OCI-LY7 (cell line): ENCODE measurements around the gene PLEKHH1. TPM values are rescaled to one million over a fixed set of nuclear protein-coding genes. Genes with fewer than 3 reads are reported as not detected.

ENCODE experiments used
- small RNA-seq: library from RNA; depleted of rRNA; stranded (forward); fragments of <200 nt; gene quantifications from one replicate; pipeline ENCODE3, GENCODE V24; 2014
- total RNA-seq, 2 experiments: library from RNA; depleted of rRNA in 1 of 2; stranded (reverse); fragments of >200 nt in 1 of 2; shearing (Covaris generic) in 1 of 2; gene quantifications; 2 replicates each; pipeline ENCODE4 v1.2.3, GENCODE V29; 2014 to 2022

PLEKHH1 gene
- total RNA-seq, 2 experiments from 2014 or later: not detected

Small RNA genes lying within 50 kb of the gene (small RNA-seq; reads per million reads assigned to genes)
- not detected for gene AL132640.3
- gene RF00019: not detected

Other genes starting within 250 kb of the PLEKHH1 start
- 31.4 and 39.0 TPM in 2 replicates for gene ATP6V1D, start 173.5 kb upstream of the PLEKHH1 start, total RNA-seq (2014; rRNA removed; shearing (Covaris generic))
- gene ATP6V1D, start 173.5 kb upstream of the PLEKHH1 start, total RNA-seq (2022): 30.6 and 33.5 TPM in 2 replicates
- gene EIF2S1, start 173.0 kb upstream of the PLEKHH1 start, total RNA-seq (2014; rRNA removed; shearing (Covaris generic)): 170 and 222 TPM in 2 replicates
- gene EIF2S1, start 173.0 kb upstream of the PLEKHH1 start, total RNA-seq (2022): 154 and 161 TPM in 2 replicates
- gene PLEK2, start 121.1 kb upstream of the PLEKHH1 start, total RNA-seq (2014; rRNA removed; shearing (Covaris generic)): not detected in 2 replicates
- gene PLEK2, start 121.1 kb upstream of the PLEKHH1 start, total RNA-seq (2022): not detected in 2 replicates
- gene TMEM229B, start 44.6 kb upstream of the PLEKHH1 start, total RNA-seq (2014; rRNA removed; shearing (Covaris generic)): 3.9 and 4.8 TPM in 2 replicates
- 8.5 and 11.7 TPM in 2 replicates for gene TMEM229B, start 44.6 kb upstream of the PLEKHH1 start, total RNA-seq (2022)
- 19.7 and 23.0 TPM in 2 replicates for gene PIGH, start 67.0 kb downstream of the PLEKHH1 start, total RNA-seq (2014; rRNA removed; shearing (Covaris generic))
- gene PIGH, start 67.0 kb downstream of the PLEKHH1 start, total RNA-seq (2022): 12.0 and 15.5 TPM in 2 replicates
- 2.9 and 4.2 TPM in 2 replicates for gene ARG2, start 86.6 kb downstream of the PLEKHH1 start, total RNA-seq (2014; rRNA removed; shearing (Covaris generic))
- 2.0 and 3.4 TPM in 2 replicates for gene ARG2, start 86.6 kb downstream of the PLEKHH1 start, total RNA-seq (2022)
- gene VTI1B, start 141.3 kb downstream of the PLEKHH1 start, total RNA-seq (2014; rRNA removed; shearing (Covaris generic)): 41.5 and 50.5 TPM in 2 replicates
- 80.2 and 93.3 TPM in 2 replicates for gene VTI1B, start 141.3 kb downstream of the PLEKHH1 start, total RNA-seq (2022)
- 31.1 and 32.0 TPM in 2 replicates for gene RDH11, start 162.5 kb downstream of the PLEKHH1 start, total RNA-seq (2014; rRNA removed; shearing (Covaris generic))
- gene RDH11, start 162.5 kb downstream of the PLEKHH1 start, total RNA-seq (2022): 33.6 and 37.7 TPM in 2 replicates
- gene RDH12, start 168.6 kb downstream of the PLEKHH1 start, total RNA-seq (2014; rRNA removed; shearing (Covaris generic)): not detected in 2 replicates
- not detected in 2 replicates for gene RDH12, start 168.6 kb downstream of the PLEKHH1 start, total RNA-seq (2022)